Keratinocyte (primary cell): ENCODE measurements around the gene NOTUM. TPM values are rescaled to one million over a fixed set of nuclear protein-coding genes. Genes with fewer than 3 reads are reported as not detected.

Experiments
- DNase-seq: peaks from one replicate; pipeline ENCODE4 v3.0.0-alpha.2; 2011; ENCODE audit warnings: low read depth, missing footprints, low spot score
- FAIRE-seq: peaks from 2 replicates; lab custom pipeline; 2011; peaks lifted over from hg19 to GRCh38; lab: Jason Lieb, UNC
- H2AFZ ChIP-seq: 2 replicates; pipeline ENCODE4 v1.6.0; 2012; ENCODE audit warnings: low read length, control low read depth, inconsistent platforms; ENCODE audit not compliant: control insufficient read depth
- H3K27ac ChIP-seq: 2 replicates; pipeline ENCODE4 v1.5.1; 2011; ENCODE audit warnings: low read length; ENCODE audit not compliant: control insufficient read depth, insufficient read depth
- H3K27me3 ChIP-seq: 3 replicates; pipeline ENCODE4 v1.6.0; 2011; ENCODE audit warnings: low read length; ENCODE audit not compliant: control insufficient read depth, insufficient read depth; ENCODE audit errors: extremely low read depth
- H3K36me3 ChIP-seq, 2 experiments: 2 replicates in 1 of 2; 3 replicates in 1 of 2; pipeline ENCODE4 v1.5.1; 2011; ENCODE audit warnings: low read length in 2 of 2, mild to moderate bottlenecking in 1 of 2; ENCODE audit not compliant: control insufficient read depth in 2 of 2, insufficient read depth in 2 of 2; ENCODE audit errors: extremely low read depth in 1 of 2
- H3K4me1 ChIP-seq: 3 replicates; pipeline ENCODE4 v1.5.1; 2011; ENCODE audit warnings: low read length; ENCODE audit not compliant: control insufficient read depth, insufficient read depth; ENCODE audit errors: extremely low read depth
- H3K4me2 ChIP-seq: 3 replicates; pipeline ENCODE4 v1.6.0; 2011; ENCODE audit warnings: low read depth, low read length; ENCODE audit not compliant: control insufficient read depth, insufficient read depth; ENCODE audit errors: extremely low read depth
- H3K4me3 ChIP-seq, 3 experiments: fragments of 200-600 bp in 1 of 3; sonication (generic) in 1 of 3; 2 replicates in 2 of 3; 3 replicates in 1 of 3; pipeline ENCODE4 v1.5.1; 2011 to 2016; ENCODE audit warnings: low read length in 3 of 3, mild to moderate bottlenecking in 3 of 3, control low read depth in 2 of 3, inconsistent platforms in 1 of 3, low read depth in 1 of 3, mixed read lengths in 1 of 3, mixed run types in 1 of 3, moderate library complexity in 1 of 3; ENCODE audit not compliant: control insufficient read depth in 2 of 3, insufficient read depth in 2 of 3; ENCODE audit errors: extremely low read depth in 1 of 3
- H3K79me2 ChIP-seq: 2 replicates; pipeline ENCODE4 v1.6.0; 2012; ENCODE audit warnings: low read length; ENCODE audit not compliant: control insufficient read depth, insufficient read depth
- H3K9ac ChIP-seq: 3 replicates; pipeline ENCODE4 v1.6.0; 2011; ENCODE audit warnings: low read length; ENCODE audit not compliant: control insufficient read depth, insufficient read depth; ENCODE audit errors: extremely low read depth
- H3K9me1 ChIP-seq: 3 replicates; pipeline ENCODE4 v1.6.0; 2011; ENCODE audit warnings: low read length; ENCODE audit not compliant: control insufficient read depth, insufficient read depth; ENCODE audit errors: extremely low read depth
- H3K9me3 ChIP-seq: 2 replicates; pipeline ENCODE4 v1.5.1; 2012; ENCODE audit warnings: low read depth, low read length; ENCODE audit not compliant: control insufficient read depth
- H4K20me1 ChIP-seq: 3 replicates; pipeline ENCODE4 v1.6.0; 2011; ENCODE audit warnings: low read length; ENCODE audit not compliant: control insufficient read depth, insufficient read depth; ENCODE audit errors: extremely low read depth
- EZH2 ChIP-seq: IDR thresholded peaks from one replicate; pipeline ENCODE4 v1.6.1; 2012; ENCODE audit warnings: inconsistent platforms, mild to moderate bottlenecking, low read length, moderate library complexity
- dilution Hi-C: fragments of 300-500 bp; cut with MboI; formaldehyde crosslinking; loops from one replicate; pipeline ENCODE4 v1.7.0; 2020; ENCODE audit warnings: low sequenced_read_pairs; ENCODE audit not compliant: extremely low pct_ligation_motif_present
- polyA plus RNA-seq, 5 experiments: library from polyadenylated mRNA; depleted of rRNA in 3 of 5; stranded (reverse) in 3 of 5; stranded (forward) in 1 of 5; unstranded in 1 of 5; fragments of >200 nt; gene quantifications; 1 replicate in 1 of 5; 2 replicates in 3 of 5; 3 replicates in 1 of 5; pipeline versions ENCODE4 v1.2.1 to v1.2.3, GENCODE V29; 2011 to 2012; ENCODE audit warnings: missing spikeins in 2 of 5, low read depth in 1 of 5, low replicate concordance in 1 of 5
- TF ChIP-seq, protein P1 (sequence below), 3 experiments: IDR thresholded peaks in 1 of 3; conservative IDR thresholded peaks in 1 of 3; optimal IDR thresholded peaks in 1 of 3; 2 replicates in 2 of 3; 3 replicates in 1 of 3; pipeline versions ENCODE3 to v1.5.1; 2011; ENCODE audit warnings: low read length in 3 of 3, mild to moderate bottlenecking in 3 of 3, moderate library complexity in 2 of 3, control low read depth in 1 of 3, inconsistent platforms in 1 of 3; ENCODE audit not compliant: insufficient read depth in 2 of 3; ENCODE audit errors: extremely low read depth in 1 of 3

NOTUM gene
- polyA plus RNA-seq, 1 donor (not counting 4 experiments of a cell fraction or from before 2014, with no cell fraction given), result not detected

DNA sequence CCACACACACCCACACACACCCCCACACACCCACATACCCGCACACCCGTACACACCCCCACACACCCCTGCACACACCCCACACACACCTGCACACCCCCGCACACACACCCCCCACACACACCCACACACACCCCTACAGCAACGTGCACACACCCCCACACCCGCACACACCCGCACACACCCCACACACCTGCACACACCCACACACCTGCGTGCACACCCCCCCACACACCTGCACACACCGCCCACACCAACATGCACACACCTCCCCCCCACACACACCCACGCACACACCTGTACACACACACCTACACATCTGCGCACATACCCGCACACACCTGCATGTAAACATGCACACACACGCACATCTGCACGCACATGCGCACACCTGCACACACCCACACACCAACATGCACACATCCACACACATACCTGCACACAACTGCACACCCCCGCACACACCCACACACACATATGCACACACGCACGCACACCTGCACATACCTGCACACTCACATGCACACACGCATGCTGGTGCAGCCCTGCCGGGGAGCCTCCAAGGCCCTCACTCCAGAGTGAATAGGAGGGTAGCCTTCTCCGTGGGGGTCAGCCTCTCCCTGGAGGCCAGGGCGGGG, 23.9 kb upstream of the NOTUM start:
- TF ChIP-seq EZH2, result no peak
- Histone ChIP-seq H3K27ac (no peak overlapping the region), H3K9me1 (no peaks in the 10 kb centered on the region), H3K36me3 (peaks cover 6 to 12% of the 10 kb centered on the region in 2 experiments), H3K4me3 (no peak overlapping the region), H2AFZ (no peak overlapping the region), H3K4me2 (no peak overlapping the region), H3K79me2 (no peaks in the 10 kb centered on the region), H4K20me1 (no peaks in the 10 kb centered on the region), H3K4me1 (peaks cover 10% of the 10 kb centered on the region), H3K9me3 (no peaks in the 10 kb centered on the region), H3K9ac (no peak overlapping the region), H3K27me3 (no peaks in the 10 kb centered on the region)
- FAIRE-seq (no peak), DNase-seq (no peak)
- dilution Hi-C loops, result no loop called here

DNA sequence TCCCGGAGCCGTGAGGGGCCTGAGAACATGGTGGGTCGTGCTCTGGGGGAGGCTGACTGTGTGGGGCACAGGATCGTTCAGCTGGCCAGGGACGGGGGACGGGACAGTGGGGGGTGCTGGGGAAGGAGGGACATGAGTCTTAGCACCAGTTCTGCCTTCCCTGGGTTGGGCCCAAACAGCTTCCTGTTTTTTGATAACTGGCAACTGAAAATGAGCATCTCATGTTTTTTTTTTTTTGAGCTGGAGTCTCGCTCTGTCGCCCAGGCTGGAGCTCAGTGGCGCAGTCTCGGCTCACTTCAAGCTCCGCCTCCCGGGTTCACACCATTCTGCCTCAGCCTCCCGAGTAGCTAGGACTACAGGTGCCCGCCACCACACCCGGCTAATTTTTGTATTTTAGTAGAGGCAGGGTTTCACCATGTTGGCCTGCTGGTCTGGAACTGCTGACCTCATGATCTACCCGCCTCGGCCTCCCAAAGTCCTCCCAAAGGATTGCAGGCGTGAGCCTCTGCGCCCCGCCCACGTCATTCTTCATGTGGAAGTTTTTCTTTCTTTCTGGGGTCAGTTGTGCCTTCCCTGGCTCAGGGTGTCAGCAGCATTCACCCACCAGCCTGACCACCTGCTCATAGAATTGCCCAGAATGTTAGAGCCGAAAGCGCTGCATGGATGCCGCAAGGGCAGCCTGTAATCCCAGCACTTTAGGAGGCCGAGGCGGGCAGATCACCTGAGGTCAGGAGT, 22.8 kb upstream of the NOTUM start:
- Histone ChIP-seq H3K36me3 (peaks cover 6 to 12% of the 10 kb centered on the region in 2 experiments), H3K9ac (no peak overlapping the region), H3K9me3 (no peaks in the 10 kb centered on the region), H4K20me1 (no peaks in the 10 kb centered on the region), H3K4me2 (no peak overlapping the region), H3K79me2 (no peaks in the 10 kb centered on the region), H2AFZ (no peak overlapping the region), H3K27me3 (no peaks in the 10 kb centered on the region), H3K4me1 (peaks cover 10% of the 10 kb centered on the region), H3K4me3 (no peak overlapping the region), H3K27ac (no peak overlapping the region), H3K9me1 (no peaks in the 10 kb centered on the region)
- TF ChIP-seq, protein P1, sequence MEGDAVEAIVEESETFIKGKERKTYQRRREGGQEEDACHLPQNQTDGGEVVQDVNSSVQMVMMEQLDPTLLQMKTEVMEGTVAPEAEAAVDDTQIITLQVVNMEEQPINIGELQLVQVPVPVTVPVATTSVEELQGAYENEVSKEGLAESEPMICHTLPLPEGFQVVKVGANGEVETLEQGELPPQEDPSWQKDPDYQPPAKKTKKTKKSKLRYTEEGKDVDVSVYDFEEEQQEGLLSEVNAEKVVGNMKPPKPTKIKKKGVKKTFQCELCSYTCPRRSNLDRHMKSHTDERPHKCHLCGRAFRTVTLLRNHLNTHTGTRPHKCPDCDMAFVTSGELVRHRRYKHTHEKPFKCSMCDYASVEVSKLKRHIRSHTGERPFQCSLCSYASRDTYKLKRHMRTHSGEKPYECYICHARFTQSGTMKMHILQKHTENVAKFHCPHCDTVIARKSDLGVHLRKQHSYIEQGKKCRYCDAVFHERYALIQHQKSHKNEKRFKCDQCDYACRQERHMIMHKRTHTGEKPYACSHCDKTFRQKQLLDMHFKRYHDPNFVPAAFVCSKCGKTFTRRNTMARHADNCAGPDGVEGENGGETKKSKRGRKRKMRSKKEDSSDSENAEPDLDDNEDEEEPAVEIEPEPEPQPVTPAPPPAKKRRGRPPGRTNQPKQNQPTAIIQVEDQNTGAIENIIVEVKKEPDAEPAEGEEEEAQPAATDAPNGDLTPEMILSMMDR (optimal IDR thresholded peaks at IDR 0.05 in 1 of 3, IDR thresholded peaks at IDR 0.05 in 1 of 3, conservative IDR thresholded peaks at IDR 0.05 in 1 of 3; ENCODE audit: extremely low read depth in 1 of 3, insufficient read depth in 2 of 3, low read length in 3 of 3), result no peak
- TF ChIP-seq EZH2, result no peak
- FAIRE-seq, result no peak
- dilution Hi-C loops, result no loop called here
- DNase-seq, result no peak
